Measurements from ENCODE around the gene B3GNT5. TPM values are rescaled to one million over a fixed set of nuclear protein-coding genes. Genes with fewer than 3 reads are reported as not detected.
A peak's percentile ranks its signal among the peaks of the same experiment; 100 is the strongest.

The B3GNT5 gene
- total RNA-seq, 2 donors from 2014 or later, result 12.4 to 56.4 TPM

DNA sequence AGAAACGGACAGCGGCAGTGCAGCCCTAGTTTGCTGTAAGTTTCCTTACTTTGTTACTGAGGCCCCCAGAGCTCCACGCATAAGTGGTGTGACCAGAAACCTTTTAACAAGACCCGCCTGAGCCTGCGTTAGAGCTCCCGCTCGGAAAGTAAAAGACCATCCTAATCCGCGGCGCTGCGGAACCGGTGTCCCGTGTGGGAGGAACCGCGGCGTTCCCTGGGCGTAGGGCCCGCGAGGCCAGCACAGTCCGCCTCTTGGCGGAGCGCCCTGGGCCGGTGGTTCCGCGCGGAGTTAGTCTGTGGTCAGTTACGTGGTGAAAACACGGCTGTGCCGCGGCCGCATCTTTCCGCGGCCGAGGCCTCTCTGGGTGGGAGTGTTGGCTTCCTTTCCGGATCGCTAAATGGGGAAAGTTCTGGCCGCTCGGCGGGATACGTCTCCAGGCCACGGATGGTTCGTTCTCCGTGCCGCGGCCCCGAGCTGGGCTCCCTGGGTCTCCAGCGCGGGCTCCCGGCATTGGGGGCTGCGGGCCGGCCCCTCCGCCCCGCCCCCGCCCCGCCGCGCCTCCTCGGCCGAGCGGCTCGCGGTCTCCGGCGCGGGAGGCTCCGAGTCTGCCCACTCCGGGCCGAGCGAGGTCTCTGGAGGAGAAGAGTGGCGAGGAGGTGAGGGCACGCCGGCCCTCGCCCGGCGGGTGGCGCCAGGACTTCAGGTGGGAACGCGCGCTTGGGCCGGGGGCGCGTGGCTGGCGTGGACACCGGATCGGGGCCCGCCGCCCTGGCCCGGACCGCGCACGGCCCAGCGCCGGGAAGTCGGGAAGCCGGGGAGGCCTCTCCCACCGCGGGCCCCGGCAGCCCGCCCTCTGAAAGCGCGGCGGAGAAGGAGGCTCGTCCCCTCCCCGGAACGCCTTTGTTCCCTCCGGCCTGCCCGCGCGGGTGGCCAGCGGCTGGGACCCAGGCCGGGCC lies 754 bp downstream of the B3GNT5 start:
- peak overlapping the region; percentile 47 to 91 for H3K27ac Mint-ChIP-seq
- ATAC-seq, result peak; percentile 64 to 71

GRCh38 chr3:183254487-183255347 lies 1.7 kb downstream of the B3GNT5 start:
- DNase-seq (ENCODE audit: low spot score in 2 of 2) (no peak), ATAC-seq (peak; percentile 31 to 37)
- H3K36me3 Mint-ChIP-seq, result peaks cover 13 to 26% of the 10 kb centered on the region in 2 donors
- H3K27ac Mint-ChIP-seq, result peak overlapping the region in 1 of 2 donors; percentile 87
- H3K9me3 Mint-ChIP-seq, result no peaks in the 10 kb centered on the region

More for the DNA sequence above, 754 bp downstream of the B3GNT5 start:
- no peaks in the 10 kb centered on the region for H3K9me3 Mint-ChIP-seq
- H3K36me3 Mint-ChIP-seq, result peaks cover 13 to 22% of the 10 kb centered on the region in 2 donors
- peak; percentile 38 to 68 for DNase-seq (ENCODE audit: low spot score in 2 of 2)

DNA sequence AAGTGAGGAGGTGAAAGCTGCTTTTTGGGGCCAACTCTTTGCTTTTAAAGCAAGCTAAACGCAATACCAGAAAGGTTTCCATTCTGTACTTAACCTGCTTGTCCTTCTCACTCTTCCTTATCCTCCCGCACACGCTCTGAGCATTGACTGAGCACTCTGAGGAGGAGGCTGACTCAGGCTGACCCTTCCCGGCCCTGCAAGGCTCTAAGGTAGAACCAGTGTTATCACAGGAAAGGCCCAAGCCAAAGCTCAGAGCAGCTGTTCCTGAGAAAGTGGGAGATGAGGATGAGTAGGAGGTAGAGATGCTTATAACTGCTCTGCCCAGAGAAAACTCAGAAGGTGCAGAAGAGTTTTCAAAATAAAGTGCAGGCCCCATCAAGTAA lies 2.3 kb downstream of the B3GNT5 start:
- Mint-ChIP-seq H3K27ac (peak overlapping the region in 1 of 2 donors; percentile 87), H3K36me3 (peaks cover 13 to 31% of the 10 kb centered on the region in 2 donors), H3K9me3 (no peaks in the 10 kb centered on the region)
- DNase-seq (ENCODE audit: low spot score in 2 of 2) (no peak), ATAC-seq (peak in 1 of 2 donors; percentile 30)

- H3K27ac Mint-ChIP-seq, result peak overlapping the region in 1 of 2 donors; percentile 36
- H3K36me3 Mint-ChIP-seq, result peaks cover 13 to 31% of the 10 kb centered on the region in 2 donors
- DNase-seq (ENCODE audit: low spot score in 2 of 2), result no peak
- H3K9me3 Mint-ChIP-seq, result no peaks in the 10 kb centered on the region
- ATAC-seq, result no peak
Observed at GRCh38 chr3:183259087-183259486, 6.0 kb downstream of the B3GNT5 start.

DNA sequence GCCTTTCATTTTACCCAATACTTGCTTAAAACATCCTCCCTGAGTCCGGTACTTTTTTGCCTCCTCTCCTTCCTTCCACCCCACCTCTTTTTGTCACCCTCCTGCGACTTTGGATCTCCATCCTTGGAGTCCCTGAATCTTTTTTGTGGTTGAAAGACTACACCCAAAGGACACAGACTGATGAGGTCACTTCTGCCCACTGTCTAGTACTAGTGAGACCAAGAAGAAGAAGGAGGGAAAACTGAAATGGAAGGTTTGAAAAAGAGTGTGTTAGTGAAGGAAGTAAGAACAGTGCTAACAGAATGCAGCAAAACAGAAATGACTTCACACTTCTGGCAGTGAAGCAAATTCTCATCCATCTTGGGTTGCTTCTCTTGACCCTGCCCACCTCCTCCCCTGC lies 6.6 kb downstream of the B3GNT5 start:
- ATAC-seq (peak in 1 of 2 donors; percentile 17), DNase-seq (ENCODE audit: low spot score in 2 of 2) (no peak)
- Mint-ChIP-seq H3K9me3 (no peaks in the 10 kb centered on the region), H3K36me3 (peaks cover 13 to 31% of the 10 kb centered on the region in 2 donors), H3K27ac (peak overlapping the region in 1 of 2 donors; percentile 36)

DNA sequence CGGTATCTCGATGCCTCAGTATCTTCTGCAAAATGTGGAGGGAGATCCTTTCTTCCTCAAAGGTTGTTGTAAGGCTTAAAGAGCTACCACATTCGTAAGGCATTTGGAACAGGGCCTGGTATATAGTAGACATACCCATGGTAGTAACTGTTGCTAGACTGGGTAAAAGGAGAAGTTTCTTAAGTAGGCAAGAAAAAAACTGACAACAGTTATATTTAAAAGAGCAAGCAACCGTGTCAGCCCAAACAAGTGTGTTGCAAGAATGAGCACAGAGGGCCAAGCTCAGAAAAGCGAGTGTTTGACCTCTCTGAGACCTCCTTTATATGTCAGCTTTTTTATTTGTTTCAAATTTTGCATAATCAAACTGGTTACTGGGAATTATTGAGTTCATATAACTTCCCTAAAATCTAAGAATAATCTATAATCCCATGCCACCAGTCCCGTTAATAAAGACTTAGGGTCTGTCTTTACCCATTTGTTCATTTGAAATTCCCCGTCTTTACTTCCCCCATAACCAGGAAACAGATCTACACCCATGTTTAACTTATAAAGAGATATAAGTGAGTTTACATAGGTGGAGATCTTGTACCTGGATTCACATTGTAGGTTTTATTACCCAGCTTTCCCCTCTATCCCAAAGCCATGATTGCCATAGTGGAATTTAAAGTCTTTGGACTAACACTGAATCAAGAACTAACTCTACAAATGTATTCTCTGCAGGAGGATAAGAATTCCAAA lies 7.3 kb downstream of the B3GNT5 start:
- H3K36me3 Mint-ChIP-seq, result peaks cover 7 to 23% of the 10 kb centered on the region in 2 donors
- ATAC-seq (no peak), DNase-seq (ENCODE audit: low spot score in 2 of 2) (no peak)
- no peaks in the 10 kb centered on the region for H3K9me3 Mint-ChIP-seq
- no peak overlapping the region for H3K27ac Mint-ChIP-seq

- no peaks in the 10 kb centered on the region for H3K9me3 Mint-ChIP-seq
- ATAC-seq, result no peak
- peaks cover 4 to 19% of the 10 kb centered on the region in 2 donors for H3K36me3 Mint-ChIP-seq
- H3K27ac Mint-ChIP-seq, result no peak overlapping the region
- DNase-seq (ENCODE audit: low spot score in 2 of 2), result no peak
Observed at GRCh38 chr3:183261151-183261724, 8.2 kb downstream of the B3GNT5 start.

GRCh38 chr3:183262875-183263378 lies 9.9 kb downstream of the B3GNT5 start:
- DNase-seq (ENCODE audit: low spot score in 2 of 2), result no peak
- H3K9me3 Mint-ChIP-seq, result no peaks in the 10 kb centered on the region
- H3K36me3 Mint-ChIP-seq, result peaks cover 8 to 13% of the 10 kb centered on the region in 2 donors
- H3K27ac Mint-ChIP-seq, result no peak overlapping the region
- ATAC-seq, result no peak

- peaks cover 9 to 17% of the 10 kb centered on the region in 2 donors for H3K36me3 Mint-ChIP-seq
- no peaks in the 10 kb centered on the region for H3K9me3 Mint-ChIP-seq
- DNase-seq (ENCODE audit: low spot score in 2 of 2) (no peak), ATAC-seq (no peak)
- no peak overlapping the region for H3K27ac Mint-ChIP-seq
Observed at GRCh38 chr3:183264268-183264667, 11.2 kb downstream of the B3GNT5 start.

- DNase-seq (ENCODE audit: low spot score in 2 of 2) (no peak), ATAC-seq (no peak)
- peaks cover 17 to 18% of the 10 kb centered on the region in 2 donors for H3K36me3 Mint-ChIP-seq
- H3K27ac Mint-ChIP-seq, result no peak overlapping the region
- H3K9me3 Mint-ChIP-seq, result no peaks in the 10 kb centered on the region
Observed at GRCh38 chr3:183265157-183265642, 12.1 kb downstream of the B3GNT5 start.

DNA sequence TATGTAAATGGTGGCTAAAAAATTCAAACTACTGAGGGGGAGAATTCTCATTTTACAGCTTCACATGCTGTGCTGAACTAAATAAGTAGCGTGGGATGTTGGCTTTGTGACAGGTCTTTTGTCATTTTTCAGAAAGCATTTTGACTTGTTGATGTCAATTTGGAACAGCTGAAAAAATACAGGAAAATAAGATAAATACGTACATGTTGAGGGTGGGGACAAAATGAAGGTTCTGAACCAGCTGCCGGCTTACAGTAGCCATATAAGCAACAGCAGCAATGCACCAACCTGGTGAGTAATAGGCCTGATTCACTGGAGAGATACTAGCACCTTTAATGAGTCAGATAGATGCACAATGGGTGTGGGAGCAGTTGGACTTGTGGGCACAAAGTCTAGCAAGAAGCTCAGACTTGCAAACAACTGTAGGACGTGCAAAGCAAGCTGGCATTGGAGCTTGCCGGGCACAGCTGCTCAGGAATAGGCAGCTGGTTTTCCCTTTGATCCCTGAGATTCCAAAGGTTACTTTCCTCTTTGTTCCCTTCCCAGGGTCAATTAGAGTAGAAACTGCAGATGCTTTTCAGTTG lies 12.9 kb downstream of the B3GNT5 start:
- ATAC-seq (peak; percentile 90 to 94), DNase-seq (ENCODE audit: low spot score in 2 of 2) (peak; percentile 58 to 64)
- Mint-ChIP-seq H3K27ac (no peak overlapping the region), H3K9me3 (no peaks in the 10 kb centered on the region), H3K36me3 (peaks cover 17 to 20% of the 10 kb centered on the region in 2 donors)

GRCh38 chr3:183266454-183266853 lies 13.4 kb downstream of the B3GNT5 start:
- DNase-seq (ENCODE audit: low spot score in 2 of 2) (peak in 1 of 2 donors; percentile 29), ATAC-seq (peak; percentile 72 to 80)
- H3K36me3 Mint-ChIP-seq, result peaks cover 17 to 20% of the 10 kb centered on the region in 2 donors
- no peak overlapping the region for H3K27ac Mint-ChIP-seq
- H3K9me3 Mint-ChIP-seq, result no peaks in the 10 kb centered on the region

GRCh38 chr3:183267140-183267539 lies 14.1 kb downstream of the B3GNT5 start:
- ATAC-seq (peak; percentile 12 to 16), DNase-seq (ENCODE audit: low spot score in 2 of 2) (no peak)
- Mint-ChIP-seq H3K27ac (no peak overlapping the region), H3K36me3 (peaks cover 17 to 20% of the 10 kb centered on the region in 2 donors), H3K9me3 (no peaks in the 10 kb centered on the region)

DNA sequence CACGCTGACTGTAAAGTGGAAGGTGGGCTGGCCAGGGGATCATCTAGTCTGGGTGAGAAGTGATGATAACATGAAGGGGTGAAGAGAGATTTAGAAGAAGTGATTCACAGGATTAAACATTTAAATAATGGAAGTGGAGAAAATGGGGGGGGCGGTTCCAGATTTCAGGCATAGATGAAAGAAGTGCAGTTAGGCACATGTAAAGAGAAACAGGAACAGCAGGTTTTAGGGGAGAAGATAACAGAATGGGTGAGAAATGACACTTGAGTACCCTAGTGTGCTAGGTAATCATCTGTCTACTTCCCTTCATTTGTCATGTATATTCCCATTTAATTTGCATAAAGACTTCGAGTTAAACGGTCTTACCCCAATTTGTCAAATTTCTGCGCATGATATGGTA lies 15.3 kb downstream of the B3GNT5 start:
- Mint-ChIP-seq H3K9me3 (no peaks in the 10 kb centered on the region), H3K36me3 (peaks cover 17 to 28% of the 10 kb centered on the region in 2 donors), H3K27ac (no peak overlapping the region)
- ATAC-seq, result peak in 1 of 2 donors; percentile 21
- no peak for DNase-seq (ENCODE audit: low spot score in 2 of 2)

GRCh38 chr3:183269345-183269744 lies 16.3 kb downstream of the B3GNT5 start:
- H3K9me3 Mint-ChIP-seq, result no peaks in the 10 kb centered on the region
- DNase-seq (ENCODE audit: low spot score in 2 of 2) (no peak), ATAC-seq (no peak)
- H3K27ac Mint-ChIP-seq, result no peak overlapping the region
- peaks cover 17 to 30% of the 10 kb centered on the region in 2 donors for H3K36me3 Mint-ChIP-seq

Measured in activated naive CD4-positive, alpha-beta T cell treated with anti-CD3 and anti-CD28 coated beads, Interleukin-2, amount 50 U/mL, for 72 hours (primary cell).